GM21619 (cell line): ENCODE data around the gene IKZF1.

Experiments
- ATAC-seq: cut with Tn5 transposase; IDR thresholded peaks from one replicate; pipeline ENCODE4 v1.9.1; 2021; ENCODE audit not compliant: unreplicated experiment

The IKZF1 gene

GRCh38 chr7:50282813-50283605 lies 21.5 kb upstream of the IKZF1 start:
- ATAC-seq = no peak

GRCh38 chr7:50283731-50284130 lies 20.8 kb upstream of the IKZF1 start:
- no peak for ATAC-seq

- no peak for ATAC-seq
These were observed 20.2 kb upstream of the IKZF1 start for GRCh38 chr7:50284296-50284695.

- no peak for ATAC-seq
These were observed 19.2 kb upstream of the IKZF1 start for GRCh38 chr7:50285269-50285668.

GRCh38 chr7:50287129-50287528 lies 17.4 kb upstream of the IKZF1 start:
- no peak for ATAC-seq

- no peak for ATAC-seq
These were observed 12.3 kb upstream of the IKZF1 start for GRCh38 chr7:50292165-50292757.

- no peak for ATAC-seq
These were observed 11.8 kb upstream of the IKZF1 start for GRCh38 chr7:50292763-50293162.

- peak; percentile 66 for ATAC-seq
These were observed 10.9 kb upstream of the IKZF1 start for GRCh38 chr7:50293509-50294179.

GRCh38 chr7:50295133-50295532 lies 9.4 kb upstream of the IKZF1 start:
- ATAC-seq = no peak

GRCh38 chr7:50296799-50297198 lies 7.7 kb upstream of the IKZF1 start:
- no peak for ATAC-seq

GRCh38 chr7:50298811-50299562 lies 5.5 kb upstream of the IKZF1 start:
- no peak for ATAC-seq

- no peak for ATAC-seq
These were observed 4.2 kb upstream of the IKZF1 start for GRCh38 chr7:50300336-50300735.

- no peak for ATAC-seq
These were observed 1.8 kb upstream of the IKZF1 start for GRCh38 chr7:50302486-50303334.

- ATAC-seq = peak; percentile 18
These were observed 984 bp upstream of the IKZF1 start for GRCh38 chr7:50303335-50304128.

- peak; percentile 36 for ATAC-seq
These were observed 531 bp downstream of the IKZF1 start for GRCh38 chr7:50304911-50305582.

- no peak for ATAC-seq
These were observed 1.3 kb downstream of the IKZF1 start for GRCh38 chr7:50305583-50306493.

- ATAC-seq = no peak
These were observed 2.2 kb downstream of the IKZF1 start for GRCh38 chr7:50306494-50307367.
